ENCODE measurements around the gene HMCN2.

GRCh38 chr9:130370226-130370625, 104.7 kb downstream of the HMCN2 start:
- TF ChIP-seq CTCF (IDR thresholded peaks at IDR 0.05) (no peak), EZH2 (IDR thresholded peaks at IDR 0.05; ENCODE audit: borderline replicate concordance, insufficient read depth, low read depth, low read length, poor library complexity, severe bottlenecking) (no peak)
